Measurements from ENCODE around the gene ALDH1A2. TPM values are rescaled to one million over a fixed set of nuclear protein-coding genes. Genes with fewer than 3 reads are reported as not detected.

Gene ALDH1A2
- total and polyA plus RNA-seq, 9 donors = 10.3 to 120 (median 45.0) TPM

DNA sequence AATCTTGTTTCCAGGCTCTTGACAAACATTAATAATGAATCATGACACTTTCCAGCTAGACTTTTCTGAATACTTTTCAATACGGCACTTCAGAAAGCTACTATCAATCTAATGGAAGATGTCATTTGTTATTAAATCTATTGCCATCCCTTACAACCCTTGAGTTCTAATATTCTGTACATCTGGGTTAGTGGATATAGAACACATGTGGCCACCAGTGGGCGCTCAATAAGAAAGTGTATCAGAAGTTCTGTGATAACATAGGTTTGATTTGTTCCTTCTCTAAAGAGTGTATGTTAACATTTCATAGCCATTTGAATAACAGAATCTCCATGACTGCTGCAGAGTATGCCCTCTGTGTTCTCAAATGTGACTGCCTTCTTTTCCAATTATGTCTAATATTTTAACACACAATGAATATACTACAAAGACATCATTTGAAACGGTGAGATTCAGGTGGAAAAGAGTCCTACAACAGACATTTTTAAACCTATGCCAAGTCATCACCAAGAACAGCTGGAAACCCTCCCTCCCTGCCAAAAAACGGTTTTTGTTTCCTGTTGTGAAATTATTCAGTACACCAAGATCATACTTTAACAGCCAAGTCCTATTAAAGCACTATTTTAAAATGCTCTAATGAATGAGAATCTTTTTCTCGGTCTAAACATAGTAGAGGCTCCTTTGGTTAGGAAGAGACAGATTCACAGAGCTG is 22.2 kb downstream of the ALDH1A2 start:
- 25 to 27% (median 26%) methylated on average over 5 of the region's 5 CpGs for WGBS, 3 donors
- Histone ChIP-seq H3K4me1 (ENCODE audit: insufficient read depth) (no peaks in the 10 kb centered on the region), H3K27ac (no peak overlapping the region), H3K9me3 (no peaks in the 10 kb centered on the region), H3K4me3 (no peak overlapping the region), H3K27me3 (no peaks in the 10 kb centered on the region), H3K36me3 (no peaks in the 10 kb centered on the region)
- TF ChIP-seq EP300 (IDR thresholded peaks at IDR 0.05) (no peak), POLR2A (IDR thresholded peaks at IDR 0.05) (no peak)
- TF ChIP-seq, protein P1, sequence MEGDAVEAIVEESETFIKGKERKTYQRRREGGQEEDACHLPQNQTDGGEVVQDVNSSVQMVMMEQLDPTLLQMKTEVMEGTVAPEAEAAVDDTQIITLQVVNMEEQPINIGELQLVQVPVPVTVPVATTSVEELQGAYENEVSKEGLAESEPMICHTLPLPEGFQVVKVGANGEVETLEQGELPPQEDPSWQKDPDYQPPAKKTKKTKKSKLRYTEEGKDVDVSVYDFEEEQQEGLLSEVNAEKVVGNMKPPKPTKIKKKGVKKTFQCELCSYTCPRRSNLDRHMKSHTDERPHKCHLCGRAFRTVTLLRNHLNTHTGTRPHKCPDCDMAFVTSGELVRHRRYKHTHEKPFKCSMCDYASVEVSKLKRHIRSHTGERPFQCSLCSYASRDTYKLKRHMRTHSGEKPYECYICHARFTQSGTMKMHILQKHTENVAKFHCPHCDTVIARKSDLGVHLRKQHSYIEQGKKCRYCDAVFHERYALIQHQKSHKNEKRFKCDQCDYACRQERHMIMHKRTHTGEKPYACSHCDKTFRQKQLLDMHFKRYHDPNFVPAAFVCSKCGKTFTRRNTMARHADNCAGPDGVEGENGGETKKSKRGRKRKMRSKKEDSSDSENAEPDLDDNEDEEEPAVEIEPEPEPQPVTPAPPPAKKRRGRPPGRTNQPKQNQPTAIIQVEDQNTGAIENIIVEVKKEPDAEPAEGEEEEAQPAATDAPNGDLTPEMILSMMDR (IDR thresholded peaks at IDR 0.05) = no peak
- DNase-seq = peak in 2 of 5 donors; percentile 21 to 25
- intact Hi-C loops (cut with DNase I) = no loop called here

DNA sequence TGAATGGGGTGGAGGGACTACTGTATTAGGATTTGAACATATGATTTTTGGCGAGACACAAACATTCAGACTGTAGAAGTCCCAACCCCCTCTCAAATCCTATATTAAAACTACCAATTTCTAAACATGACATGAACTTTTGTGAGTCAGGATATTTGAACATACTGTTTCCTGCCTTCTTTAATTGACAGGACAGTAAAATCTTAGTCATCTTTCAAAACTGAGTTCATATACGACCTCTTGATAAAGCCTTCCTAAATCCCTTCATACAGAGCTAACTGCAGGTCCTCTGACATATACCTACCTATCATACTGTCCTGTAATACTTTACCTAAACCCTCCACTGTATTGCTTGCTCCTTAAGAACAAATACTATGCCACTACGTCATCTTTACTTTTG is 23.5 kb downstream of the ALDH1A2 start:
- Histone ChIP-seq H3K4me1 (ENCODE audit: insufficient read depth) (no peaks in the 10 kb centered on the region), H3K9me3 (no peaks in the 10 kb centered on the region), H3K36me3 (no peaks in the 10 kb centered on the region), H3K4me3 (no peak overlapping the region), H3K27me3 (no peaks in the 10 kb centered on the region), H3K27ac (no peak overlapping the region)
- no peak for TF ChIP-seq POLR2A (IDR thresholded peaks at IDR 0.05)
- TF ChIP-seq EP300 (IDR thresholded peaks at IDR 0.05) = no peak
- TF ChIP-seq, protein P1 (IDR thresholded peaks at IDR 0.05) = no peak
- no peak for DNase-seq
- whole genome bisulfite sequencing, 3 donors = 55 to 74% (median 71%) methylated on average over 3 of the region's 3 CpGs
- intact Hi-C loops (cut with DNase I) = no loop called here

DNA sequence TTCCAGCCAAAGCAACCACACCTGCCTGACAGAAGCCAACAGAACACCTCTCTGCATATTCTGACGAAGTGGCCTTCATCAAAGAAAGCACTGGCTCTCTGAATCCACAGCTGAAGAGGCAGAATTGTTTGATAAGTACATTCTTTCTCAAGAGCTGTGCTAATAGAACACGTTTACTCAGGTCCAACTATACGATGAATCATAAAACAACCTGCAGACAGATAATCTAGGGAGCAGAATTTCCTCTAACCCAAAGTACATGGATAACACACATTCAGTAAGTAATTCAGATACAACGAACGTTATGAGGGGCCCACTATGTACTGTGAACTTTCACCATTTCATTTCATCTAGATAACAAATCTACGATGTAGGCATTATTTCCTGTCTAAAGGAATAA is 25.4 kb downstream of the ALDH1A2 start:
- no peaks in the 10 kb centered on the region for H3K27me3 ChIP-seq
- TF ChIP-seq POLR2A (IDR thresholded peaks at IDR 0.05) (no peak), EP300 (IDR thresholded peaks at IDR 0.05) (no peak)
- TF ChIP-seq, protein P1 (IDR thresholded peaks at IDR 0.05) = no peak
- H3K4me3 ChIP-seq = no peak overlapping the region
- no peak overlapping the region for H3K27ac ChIP-seq
- intact Hi-C loops (cut with DNase I) = no loop called here
- DNase-seq = no peak
- H3K36me3 ChIP-seq = no peaks in the 10 kb centered on the region
- 76 to 82% (median 81%) methylated on average over 6 of the region's 6 CpGs for WGBS, 3 donors
- no peaks in the 10 kb centered on the region for H3K9me3 ChIP-seq
- H3K4me1 ChIP-seq (ENCODE audit: insufficient read depth) = no peaks in the 10 kb centered on the region

DNA sequence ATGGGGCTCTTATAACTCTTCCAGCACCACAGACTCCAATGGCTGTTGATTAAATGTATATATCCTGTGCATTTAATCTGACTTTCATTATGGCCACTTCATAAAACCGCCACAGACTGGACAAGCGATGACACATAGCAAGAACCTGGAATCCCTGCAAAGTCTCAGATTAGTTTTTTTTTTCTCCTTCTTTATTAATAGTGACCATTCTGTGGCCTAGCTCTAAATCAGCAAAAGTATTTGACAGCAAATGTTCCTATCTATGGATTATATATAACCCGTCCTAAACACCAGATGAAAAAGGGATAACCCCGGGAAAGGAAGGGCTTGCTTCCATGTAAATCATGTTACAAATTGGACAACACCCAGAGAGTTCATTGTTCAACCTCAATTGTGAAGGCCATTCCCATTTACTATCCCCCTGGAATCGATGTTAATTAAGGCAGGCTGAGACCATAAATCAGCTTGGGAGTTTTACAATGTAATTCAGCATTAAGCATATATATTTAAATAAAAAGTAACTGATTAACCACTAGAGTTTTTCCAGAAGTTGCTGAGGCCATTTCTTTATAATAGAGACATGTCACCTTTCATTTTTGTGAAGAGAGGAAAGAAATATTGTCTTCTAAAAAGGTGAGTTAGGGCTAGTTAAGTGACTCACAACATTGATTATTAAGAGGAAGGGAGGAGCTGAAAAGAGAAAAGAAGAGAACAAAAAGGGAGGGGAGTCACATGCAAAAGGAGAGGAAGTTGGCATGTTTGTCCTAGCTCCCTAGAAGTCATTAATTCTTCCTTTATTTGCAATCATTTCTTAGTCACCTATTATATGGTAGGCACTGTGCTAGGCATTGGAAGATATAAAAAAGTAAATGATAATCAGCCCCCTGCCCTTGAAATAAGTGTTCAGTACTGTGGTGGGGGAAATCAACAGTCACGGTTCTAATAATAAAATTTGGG is 26.2 kb downstream of the ALDH1A2 start:
- no peak overlapping the region for H3K27ac ChIP-seq
- H3K27me3 ChIP-seq = no peaks in the 10 kb centered on the region
- DNase-seq = no peak
- 66 to 67% (median 66%) methylated on average over 6 of the region's 6 CpGs for WGBS, 3 donors
- no peaks in the 10 kb centered on the region for H3K36me3 ChIP-seq
- no peaks in the 10 kb centered on the region for H3K9me3 ChIP-seq
- intact Hi-C loops (cut with DNase I) = no loop called here
- H3K4me1 ChIP-seq (ENCODE audit: insufficient read depth) = no peaks in the 10 kb centered on the region
- H3K4me3 ChIP-seq = no peak overlapping the region
- TF ChIP-seq, protein P1 (IDR thresholded peaks at IDR 0.05) = no peak
- TF ChIP-seq POLR2A (IDR thresholded peaks at IDR 0.05) = no peak
- TF ChIP-seq EP300 (IDR thresholded peaks at IDR 0.05) = no peak
